Stimulated activated CD8-positive, alpha-beta memory T cell treated with anti-CD3 and anti-CD28 coated beads, Interleukin-12 subunit alpha, Interleukin-12 subunit beta, amount 100 ng/mL, for 1 hour (primary cell): Measurements from ENCODE around the gene OR56A4.

ENCODE experiments used
- DNase-seq: peaks from one replicate; pipeline ENCODE4 v3.0.0-alpha.2; 2020; ENCODE audit warnings: low read depth

Gene OR56A4

GRCh38 chr11:6006846-6007245 is at the start of gene OR56A4:
Gene OR56A4, minus strand, starts transcription at chr11:6006946. Its CDS starts 3,954 bp downstream, at chr11:6002992.
- no peak for DNase-seq

- DNase-seq, result no peak
Observed at GRCh38 chr11:6055569-6055968, 48.8 kb upstream of the OR56A4 start.

GRCh38 chr11:6052374-6052773 is 45.6 kb upstream of the OR56A4 start:
- no peak for DNase-seq

- DNase-seq, result no peak
Observed at GRCh38 chr11:6040874-6041273, 34.1 kb upstream of the OR56A4 start.

- DNase-seq, result no peak
Observed at GRCh38 chr11:6030708-6031405, 24.1 kb upstream of the OR56A4 start, which contains the start of gene OR56A1. Gene OR56A1, minus strand, starts transcription at chr11:6030758. Its CDS starts 3,066 bp downstream, at chr11:6027692.

- no peak for DNase-seq
Observed at GRCh38 chr11:6027501-6027900, 20.8 kb upstream of the OR56A4 start.

GRCh38 chr11:6025056-6025455 is 18.3 kb upstream of the OR56A4 start:
- DNase-seq, result no peak

GRCh38 chr11:6022956-6023355 is 16.2 kb upstream of the OR56A4 start:
- DNase-seq, result no peak

- DNase-seq, result no peak
Observed at GRCh38 chr11:6013042-6013441, 6.3 kb upstream of the OR56A4 start.

GRCh38 chr11:6012035-6012668 is 5.4 kb upstream of the OR56A4 start:
- no peak for DNase-seq

- no peak for DNase-seq
Observed at GRCh38 chr11:6006395-6006794, 351 bp downstream of the OR56A4 start.

GRCh38 chr11:6002202-6002699 is 4.5 kb downstream of the OR56A4 start:
- no peak for DNase-seq

GRCh38 chr11:5994791-5995190 is 12.0 kb downstream of the OR56A4 start:
- no peak for DNase-seq

- DNase-seq, result no peak
Observed at GRCh38 chr11:5992604-5993251, 14.0 kb downstream of the OR56A4 start.

GRCh38 chr11:5992150-5992549 is 14.6 kb downstream of the OR56A4 start:
- no peak for DNase-seq

GRCh38 chr11:5989203-5989602 is 17.5 kb downstream of the OR56A4 start:
- DNase-seq, result no peak

- no peak for DNase-seq
Observed at GRCh38 chr11:5986885-5987284, 19.9 kb downstream of the OR56A4 start, which contains the start of gene OR52L1. Gene OR52L1, minus strand, starts transcription at chr11:5986985. Its CDS starts 55 bp downstream, at chr11:5986930.

GRCh38 chr11:5983443-5983842 is 23.3 kb downstream of the OR56A4 start:
- DNase-seq, result no peak

- no peak for DNase-seq
Observed at GRCh38 chr11:5973530-5973929, 33.2 kb downstream of the OR56A4 start.

- DNase-seq, result no peak
Observed at GRCh38 chr11:5968394-5968793, 38.4 kb downstream of the OR56A4 start, which contains the start of gene OR56A5. Gene OR56A5, minus strand, starts transcription at chr11:5968494. Its CDS starts 0 bp downstream, at chr11:5968494.

GRCh38 chr11:5967708-5968107 is 39.0 kb downstream of the OR56A4 start:
- DNase-seq, result no peak

GRCh38 chr11:5966958-5967357 is 39.8 kb downstream of the OR56A4 start:
- no peak for DNase-seq
